GM21447 (cell line): ENCODE measurements around the gene GGNBP2.

Experiments
- ATAC-seq: cut with Tn5 transposase; IDR thresholded peaks from one replicate; pipeline ENCODE4 v1.9.1; 2021; ENCODE audit not compliant: unreplicated experiment

The GGNBP2 gene

DNA sequence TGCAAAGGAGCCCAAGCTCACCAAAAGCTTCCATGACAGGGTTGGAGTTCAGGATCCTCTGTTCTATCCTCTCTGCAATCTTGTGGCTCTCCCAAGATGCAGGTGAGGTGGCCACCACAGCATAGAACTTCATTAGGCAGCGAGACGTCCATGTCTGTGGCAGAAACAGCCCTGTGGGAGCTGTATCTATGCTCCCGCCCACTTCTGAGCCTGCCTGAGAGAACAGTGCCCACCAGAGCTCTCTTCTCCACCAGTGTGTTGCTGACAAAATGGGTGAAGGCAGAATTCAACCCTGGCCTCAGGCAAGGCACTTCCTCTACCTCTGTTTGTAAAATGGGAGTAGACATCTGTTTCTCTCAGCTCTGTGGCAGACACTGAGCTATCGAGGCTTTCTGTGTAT is 28.9 kb upstream of the GGNBP2 start:
- no peak for ATAC-seq

DNA sequence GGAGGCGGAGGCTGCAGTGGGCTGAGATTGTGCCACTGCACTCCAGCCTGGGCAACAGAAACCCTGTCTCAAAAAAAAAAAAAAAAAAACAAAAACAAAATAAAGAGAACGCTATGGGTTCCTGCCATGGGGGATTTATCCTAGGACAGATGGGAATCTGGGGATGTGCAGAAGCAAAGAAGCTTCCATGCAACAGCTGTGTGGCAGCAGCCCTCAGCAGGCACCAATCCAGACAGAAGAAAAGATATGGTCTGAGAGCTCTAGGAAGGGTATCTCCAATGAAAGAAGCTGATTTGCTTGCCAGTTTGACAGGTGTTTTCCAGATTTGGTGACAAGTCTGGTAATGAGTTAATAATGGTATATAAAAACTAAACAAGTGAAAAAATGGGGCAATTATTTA is 21.6 kb upstream of the GGNBP2 start:
- no peak for ATAC-seq

DNA sequence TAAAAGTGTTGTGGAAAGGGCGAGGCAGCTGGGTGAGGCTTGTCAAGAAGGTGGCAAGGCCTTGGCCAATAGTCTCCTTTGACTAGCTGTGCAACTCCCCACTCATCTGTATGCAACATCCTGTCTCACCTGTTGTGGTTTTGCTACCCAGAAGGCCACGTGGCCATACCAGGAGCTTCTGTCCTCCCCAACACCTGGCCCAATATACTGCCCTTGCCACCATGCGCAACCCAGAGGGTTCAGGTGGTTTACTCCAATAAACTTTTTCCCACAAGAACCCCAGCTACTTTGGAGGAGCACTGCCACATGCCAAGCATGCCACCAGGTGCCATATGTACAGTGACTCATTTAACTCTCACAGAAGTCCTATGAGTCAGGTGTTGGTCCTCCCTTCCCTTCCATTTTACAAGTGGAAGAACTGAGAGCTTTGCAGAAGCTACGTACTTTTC is 20.3 kb upstream of the GGNBP2 start:
- ATAC-seq, result no peak

DNA sequence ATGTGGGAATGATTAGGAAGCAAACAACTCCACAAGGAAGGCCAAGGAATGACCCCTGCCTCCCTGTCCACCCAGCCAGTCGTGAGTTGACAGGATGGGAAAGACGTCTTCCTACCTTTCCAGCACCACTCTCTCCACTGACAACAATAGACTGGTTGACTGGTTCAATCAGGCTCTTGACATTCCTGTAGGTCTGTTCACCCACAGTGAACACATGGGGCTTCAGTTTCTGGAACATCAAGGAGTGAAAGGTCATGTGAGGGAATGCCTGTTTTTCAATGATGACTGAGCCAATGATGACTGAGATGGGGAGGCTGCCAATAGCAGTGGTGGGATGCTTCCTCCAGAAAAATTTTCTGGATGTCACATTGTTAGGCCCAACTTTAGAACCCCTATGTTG is 19.6 kb upstream of the GGNBP2 start:
- no peak for ATAC-seq

DNA sequence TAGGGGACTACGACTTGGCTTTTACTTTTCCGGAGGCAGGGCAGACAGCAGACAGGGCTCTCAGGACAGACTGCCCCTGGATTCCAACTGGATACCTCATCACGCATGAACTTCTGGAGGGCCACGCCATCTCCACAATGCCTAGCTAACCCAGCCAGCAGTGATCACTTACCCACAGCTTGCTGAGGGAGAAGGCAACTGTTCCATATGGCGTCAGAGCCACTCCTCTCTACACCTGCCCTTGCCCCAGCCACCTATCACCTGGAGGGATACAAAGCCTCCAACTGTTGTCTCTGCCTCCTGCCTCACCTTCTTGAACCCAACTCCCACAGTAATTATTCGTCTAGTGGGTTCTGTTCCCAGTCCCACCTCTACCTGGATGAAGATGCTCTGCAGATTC is 18.8 kb upstream of the GGNBP2 start:
- ATAC-seq, result no peak

- no peak for ATAC-seq
Measured at GRCh38 chr17:36527621-36528250, 17.0 kb upstream of the GGNBP2 start.

GRCh38 chr17:36529121-36529520 is 15.6 kb upstream of the GGNBP2 start:
- no peak for ATAC-seq

- no peak for ATAC-seq
Measured at GRCh38 chr17:36532435-36532975, 12.2 kb upstream of the GGNBP2 start.

DNA sequence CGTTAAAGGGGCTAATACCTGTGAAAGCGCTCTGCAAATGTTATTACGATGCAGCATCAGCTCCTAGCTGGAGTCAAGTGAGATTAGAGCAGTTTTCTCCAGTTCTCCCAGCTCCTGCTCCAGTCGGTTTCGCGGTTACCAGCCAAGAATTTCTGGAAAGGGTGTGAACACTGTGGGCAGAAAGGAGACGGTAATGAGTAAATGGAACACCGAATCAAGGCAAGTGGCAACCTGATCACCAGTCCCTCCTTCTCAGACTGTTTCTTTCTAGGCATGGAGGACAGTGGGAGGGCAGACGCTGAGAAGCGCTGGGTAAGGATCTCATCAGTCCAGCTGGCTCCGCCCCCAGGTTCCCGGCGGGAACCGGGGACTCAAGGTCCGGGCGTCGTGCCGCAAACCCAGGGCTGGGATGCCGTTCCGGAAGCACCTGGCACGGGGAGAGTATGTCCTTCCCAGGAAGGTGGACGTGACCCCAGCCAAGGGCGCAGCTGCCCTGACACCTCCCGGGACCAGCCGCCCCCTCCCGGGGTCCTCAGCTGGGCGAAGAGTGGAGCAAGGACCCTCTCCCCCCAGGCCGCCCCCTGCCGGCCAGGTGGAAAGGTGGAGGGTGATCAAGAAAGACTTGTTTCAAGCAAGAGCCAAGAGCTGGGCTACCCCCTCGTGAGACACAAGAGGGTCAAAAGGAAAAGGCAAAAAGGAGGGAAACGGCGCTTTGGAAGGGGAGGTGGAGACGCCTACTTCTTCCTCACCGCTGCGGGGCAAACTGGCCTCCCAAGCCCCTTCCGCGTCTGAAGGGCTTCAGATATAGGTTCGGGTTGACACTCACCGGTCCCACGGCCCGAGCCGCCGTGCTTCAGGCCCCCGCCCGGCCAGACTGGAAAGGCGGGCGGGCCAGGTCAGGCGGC is 10.5 kb upstream of the GGNBP2 start:
- peak; percentile 20 for ATAC-seq

GRCh38 chr17:36534840-36535668 is 9.7 kb upstream of the GGNBP2 start, which contains the start of the genes MYO19 and PIGW:
MYO19 (minus strand) TSS chr17:36534868; CDS start chr17:36532538, 2,330 bp downstream.
PIGW (plus strand) TSS chr17:36534987; CDS start chr17:36537102, 2,115 bp downstream.
- peak; percentile 72 for ATAC-seq

DNA sequence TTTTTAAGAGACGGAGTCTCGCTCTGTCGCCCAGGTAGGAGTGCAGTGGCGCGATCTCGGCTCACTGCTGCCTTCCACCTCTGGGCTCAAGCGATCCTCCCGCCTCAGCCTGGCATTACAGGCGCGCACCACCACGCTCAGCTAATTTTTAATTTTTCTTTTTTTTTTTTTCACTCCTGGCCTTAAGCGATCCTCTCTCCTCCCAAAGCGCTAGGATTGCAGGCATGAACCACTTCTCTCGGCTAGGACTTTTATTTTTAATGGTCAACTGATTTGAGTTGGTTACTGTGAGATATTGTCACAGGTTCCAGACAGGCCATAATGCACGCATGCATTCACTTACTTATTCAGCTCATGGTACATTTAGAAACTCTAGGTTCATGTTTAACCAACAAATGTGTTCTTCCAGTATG is 9.0 kb upstream of the GGNBP2 start:
- ATAC-seq, result no peak

DNA sequence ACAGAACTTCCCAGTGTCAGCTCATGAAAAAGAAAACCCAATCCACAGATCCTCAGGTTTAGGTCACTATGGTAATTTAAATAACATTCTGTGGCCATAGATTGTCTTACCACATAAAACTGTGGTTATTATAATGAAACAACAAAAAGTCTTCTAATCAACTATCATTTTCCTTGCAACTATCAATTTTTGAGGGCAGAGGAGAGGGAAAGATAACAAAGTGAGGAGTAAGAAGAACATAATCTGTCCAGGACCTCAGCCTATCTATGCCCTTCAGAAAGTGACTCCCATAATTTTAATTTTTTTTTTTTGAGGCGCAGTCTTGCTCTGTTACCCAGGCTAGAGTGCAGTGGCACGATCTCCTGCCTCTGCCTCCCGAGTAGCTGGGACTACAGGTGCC is 4.0 kb upstream of the GGNBP2 start:
- no peak for ATAC-seq

DNA sequence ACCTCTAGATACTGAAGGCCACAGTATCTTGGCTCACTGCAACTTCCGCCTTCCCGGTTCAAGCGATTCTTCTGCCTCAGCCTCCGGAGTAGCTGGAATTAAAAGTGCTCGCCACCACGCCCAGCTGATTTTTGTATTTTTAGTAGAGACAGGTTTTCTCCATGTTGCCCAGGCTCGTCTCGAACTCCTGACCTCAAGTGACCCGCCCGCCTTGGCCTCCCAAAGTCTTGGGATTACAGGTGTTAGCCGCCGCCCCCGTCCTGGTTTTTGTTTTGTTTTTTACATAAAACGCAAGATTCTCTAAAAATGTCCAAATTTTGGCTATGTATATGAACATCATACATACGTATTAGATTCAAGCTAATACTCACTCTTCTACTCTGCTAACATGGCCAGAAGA is 2.0 kb upstream of the GGNBP2 start:
- no peak for ATAC-seq

- ATAC-seq, result no peak
Measured at GRCh38 chr17:36544044-36544306, 744 bp upstream of the GGNBP2 start.

GRCh38 chr17:36545077-36545464 is 352 bp downstream of the GGNBP2 start:
- ATAC-seq, result peak; percentile 21

- peak; percentile 70 for ATAC-seq
Measured at GRCh38 chr17:36545465-36546417, 1.0 kb downstream of the GGNBP2 start.

DNA sequence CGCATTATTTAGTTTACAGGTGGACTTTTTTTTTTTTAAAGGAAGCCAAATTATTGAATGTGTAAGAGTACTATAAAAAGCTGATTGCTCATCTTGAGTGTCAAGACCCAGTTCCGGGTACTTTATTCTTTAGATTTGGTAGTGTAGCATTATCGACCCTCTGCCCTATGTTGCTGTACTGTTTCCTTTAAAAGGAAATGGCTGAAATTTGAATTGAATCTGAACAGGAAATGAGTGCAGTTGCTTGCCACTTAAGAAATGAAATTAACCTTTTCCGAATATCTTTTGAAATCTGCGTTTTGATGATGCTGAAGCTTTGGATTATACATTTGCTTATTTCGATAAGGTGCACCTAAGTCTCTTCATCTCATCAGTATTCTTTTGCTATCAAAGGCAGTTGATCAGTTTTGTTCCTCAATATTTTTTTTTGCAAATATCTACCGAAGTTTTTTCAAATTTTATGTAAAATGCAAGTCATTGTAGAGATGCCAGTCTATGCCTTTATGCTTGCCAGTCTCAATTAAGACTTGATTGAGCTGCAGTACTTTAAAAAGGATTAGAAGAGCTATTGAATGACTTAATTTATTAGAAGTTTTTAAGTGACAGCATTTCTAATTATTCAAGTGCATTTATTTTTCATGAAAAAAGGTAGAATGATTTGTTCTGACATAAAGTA is 1.8 kb downstream of the GGNBP2 start:
- ATAC-seq, result no peak

- ATAC-seq, result no peak
Measured at GRCh38 chr17:36547776-36548175, 3.1 kb downstream of the GGNBP2 start.
